ENCODE measurements around the gene PPM1K. TPM values are rescaled to one million over a fixed set of nuclear protein-coding genes. Genes with fewer than 3 reads are reported as not detected.

The PPM1K gene
- total RNA-seq, 1 experiment from 2014 or later: 3.0 TPM

GRCh38 chr4:88286897-88287296, 2.5 kb upstream of the PPM1K start:
- Histone ChIP-seq H3K9me2 (replicated peaks; ENCODE audit: low read length) (no peaks in the 10 kb centered on the region), H3K36me3 (ENCODE audit: low read depth, low read length) (no peaks in the 10 kb centered on the region), H2AFZ (ENCODE audit: low read length) (no peak overlapping the region), H3F3A (ENCODE audit: low read length, unreplicated experiment) (no peaks in the 10 kb centered on the region), H4K20me1 (ENCODE audit: low read length) (no peaks in the 10 kb centered on the region), H3K4me1 (ENCODE audit: insufficient read depth, low read length) (peaks cover 13% of the 10 kb centered on the region), H3K4me3 (ENCODE audit: low read length) (no peak overlapping the region), H3K9ac (ENCODE audit: low read length) (no peak overlapping the region), H3K27me3 (ENCODE audit: low read length) (no peaks in the 10 kb centered on the region), H3K9me3 (ENCODE audit: low read length) (no peaks in the 10 kb centered on the region), H3K4me2 (ENCODE audit: low read length) (no peak overlapping the region), H3K79me2 (ENCODE audit: low read length) (peaks cover 3% of the 10 kb centered on the region; the same call in 1 of the 2 replicates), H3K27ac (ENCODE audit: low read length) (no peak overlapping the region)
- TF ChIP-seq CTCF (conservative IDR thresholded peaks at IDR 0.05; ENCODE audit: low read depth, low read length): no peak
- ChIA-PET POLR2A (ENCODE audit: unreplicated experiment) (no interaction called here), CTCF (no interaction called here)
- intact Hi-C loops (cut with micrococcal nuclease): no loop called here
- ATAC-seq (no peak), DNase-seq (no peak)
- BruUV-seq (replicated peaks): no TSS peak

GRCh38 chr4:88285235-88285653, 883 bp upstream of the PPM1K start:
- Histone ChIP-seq H2AFZ (ENCODE audit: low read length) (peak overlapping the region; percentile 86), H4K20me1 (ENCODE audit: low read length) (no peaks in the 10 kb centered on the region), H3K27me3 (ENCODE audit: low read length) (no peaks in the 10 kb centered on the region), H3K79me2 (ENCODE audit: low read length) (peaks cover 11% of the 10 kb centered on the region; the same call in 1 of the 2 replicates), H3K9me3 (ENCODE audit: low read length) (no peaks in the 10 kb centered on the region), H3K4me3 (ENCODE audit: low read length) (peak overlapping the region; percentile 88), H3K4me1 (ENCODE audit: insufficient read depth, low read length) (peaks cover 21% of the 10 kb centered on the region), H3F3A (ENCODE audit: low read length, unreplicated experiment) (no peaks in the 10 kb centered on the region), H3K9ac (ENCODE audit: low read length) (peak overlapping the region; percentile 31; the same call in 1 of the 2 replicates), H3K27ac (ENCODE audit: low read length) (no peak overlapping the region), H3K36me3 (ENCODE audit: low read depth, low read length) (no peaks in the 10 kb centered on the region), H3K4me2 (ENCODE audit: low read length) (peak overlapping the region; percentile 90), H3K9me2 (replicated peaks; ENCODE audit: low read length) (no peaks in the 10 kb centered on the region)
- TF ChIP-seq CTCF (conservative IDR thresholded peaks at IDR 0.05; ENCODE audit: low read depth, low read length): no peak
- ChIA-PET POLR2A (ENCODE audit: unreplicated experiment) (no interaction called here), CTCF (no interaction called here)
- ATAC-seq (no peak), DNase-seq (no peak)
- intact Hi-C loops (cut with micrococcal nuclease): loop anchor here (2.0 kb wide), 2 partner anchors 34 to 230 kb away; no protein-coding TSS in a partner anchor
- BruUV-seq (replicated peaks): no TSS peak

- no TSS peak for BruUV-seq (replicated peaks)
- TF ChIP-seq EZH2 (IDR thresholded peaks at IDR 0.05; ENCODE audit: low read length, unreplicated experiment) (no peak), EZH2phosphoT487 (IDR thresholded peaks at IDR 0.05; ENCODE audit: borderline replicate concordance, low read length) (no peak), CTCF (conservative IDR thresholded peaks at IDR 0.05; ENCODE audit: low read depth, low read length) (no peak)
- H2AFZ ChIP-seq (ENCODE audit: low read length): peak overlapping the region; percentile 96
- POLR2A ChIA-PET (ENCODE audit: unreplicated experiment): interaction anchor here (0.6 to 0.7 kb wide), 4 partner anchors 11 to 36 kb away, joined by 4 to 8 read pairs (median 4); no protein-coding TSS in a partner anchor
- H3K9me2 ChIP-seq (replicated peaks; ENCODE audit: low read length): no peaks in the 10 kb centered on the region
- no peaks in the 10 kb centered on the region for H3F3A ChIP-seq (ENCODE audit: low read length, unreplicated experiment)
- peak overlapping the region; percentile 61 for H3K9ac ChIP-seq (ENCODE audit: low read length)
- no peaks in the 10 kb centered on the region for H3K27me3 ChIP-seq (ENCODE audit: low read length)
- peaks cover 21% of the 10 kb centered on the region for H3K4me1 ChIP-seq (ENCODE audit: insufficient read depth, low read length)
- ATAC-seq (peak; percentile 45), DNase-seq (peak; percentile 48)
- H4K20me1 ChIP-seq (ENCODE audit: low read length): no peaks in the 10 kb centered on the region
- intact Hi-C loops (cut with micrococcal nuclease): loop anchor here (1.0 to 5.0 kb wide), 5 partner anchors 35 to 231 kb away; no protein-coding TSS in a partner anchor
- CTCF ChIA-PET: no interaction called here
- H3K4me2 ChIP-seq (ENCODE audit: low read length): peak overlapping the region; percentile 90
- peak overlapping the region; percentile 68 for H3K27ac ChIP-seq (ENCODE audit: low read length)
- no peaks in the 10 kb centered on the region for H3K36me3 ChIP-seq (ENCODE audit: low read depth, low read length)
- H3K9me3 ChIP-seq (ENCODE audit: low read length): no peaks in the 10 kb centered on the region
- H3K79me2 ChIP-seq (ENCODE audit: low read length): peaks cover 11% of the 10 kb centered on the region; the same call in 1 of the 2 replicates
- H3K4me3 ChIP-seq (ENCODE audit: low read length): peak overlapping the region; percentile 88
Measured at GRCh38 chr4:88283661-88284438, 511 bp downstream of the PPM1K start.

Data from PC-3 (cell line).